Panc1 (cell line): ENCODE data around the gene DPPA4.

Experiments
- CTCF ChIP-seq: fragments of 450-650 bp; IDR thresholded peaks from 2 replicates; pipeline ENCODE4 v1.5.1; 2017; ENCODE audit warnings: mild to moderate bottlenecking
- POLR2AphosphoS5 ChIP-seq: IDR thresholded peaks from 2 replicates; pipeline ENCODE4 v1.6.1; 2012; ENCODE audit warnings: mild to moderate bottlenecking, low read depth, low read length, moderate library complexity
- REST ChIP-seq, 2 experiments: IDR thresholded peaks; 2 replicates each; pipeline ENCODE4 v1.6.1; 2011 to 2012; ENCODE audit warnings: low read depth in 2 of 2, control low read depth in 1 of 2, low read length in 1 of 2, mild to moderate bottlenecking in 1 of 2, moderate library complexity in 1 of 2; ENCODE audit not compliant: insufficient read depth in 1 of 2
- SIN3A ChIP-seq: IDR thresholded peaks from 2 replicates; pipeline ENCODE4 v1.6.1; 2012; ENCODE audit warnings: low read depth, mild to moderate bottlenecking, low read length, moderate library complexity, borderline replicate concordance; ENCODE audit not compliant: insufficient read depth
- TCF7L2 ChIP-seq: IDR thresholded peaks from 2 replicates; pipeline ENCODE4 v1.6.1; 2011; ENCODE audit warnings: mild to moderate bottlenecking, low read depth, low read length, inconsistent platforms

- TF ChIP-seq POLR2AphosphoS5 (no peak), CTCF (no peak), REST (IDR thresholded peaks at IDR 0.05; ENCODE audit: insufficient read depth in 1 of 2, low read depth in 2 of 2, low read length in 1 of 2) (no peak), TCF7L2 (no peak), SIN3A (no peak)
Observed at GRCh38 chr3:109313061-109313460, 24.3 kb downstream of the DPPA4 start.
